Sciatic nerve (tissue), 2 donors: Measurements from ENCODE around the gene RNASE9. TPM values are rescaled to one million over a fixed set of nuclear protein-coding genes. Genes with fewer than 3 reads are reported as not detected.
"Not testable (repeated sequence)": the region's sequence is repeated elsewhere in the genome, so short reads cannot be mapped to it uniquely, and the experiment has no call there.

Source experiments
- ATAC-seq: fragments of 200-7000 bp; cut with Tn5 transposase; one replicate; pipeline ENCODE4 v1.9.1; 2020; ENCODE audit warnings: mild to moderate bottlenecking, moderate library complexity
- DNase-seq: peaks from one replicate; pipeline ENCODE4 v3.0.0-alpha.2; 2020; ENCODE audit warnings: low spot score
- intact Hi-C: fragments of 100-400 bp; cut with DNase I; formaldehyde crosslinking; loops from one replicate; pipeline ENCODE4 v1.14.2; 2022
- total RNA-seq: library from RNA; stranded (reverse); fragmentation: NEBNext Ultra II Directional; extraction: Animal tissue kit (Norgen Biotek cat#: 25700); gene quantifications from one replicate; pipeline ENCODE4 v1.2.1, GENCODE V29; 2021
- donor health status: DM: no; HTN: no; CAD: no.
- donor health status: DM: no; HTN: no; CAD: no.

Gene RNASE9
- not detected for total RNA-seq

GRCh38 chr14:20560961-20561360 is at the start of gene RNASE9:
Gene RNASE9, minus strand, starts transcription at chr14:20561047.
- ATAC-seq (no peak), DNase-seq (no peak)
- intact Hi-C loops, result no loop called here

GRCh38 chr14:20610002-20610765 is 49.3 kb upstream of the RNASE9 start:
- ATAC-seq (peak; percentile 74), DNase-seq (peak; percentile 89)
- intact Hi-C loops, result loop anchor here (5.0 kb wide), 1 partner anchor 77 kb away; the partner anchor contains the start of gene ANG

DNA sequence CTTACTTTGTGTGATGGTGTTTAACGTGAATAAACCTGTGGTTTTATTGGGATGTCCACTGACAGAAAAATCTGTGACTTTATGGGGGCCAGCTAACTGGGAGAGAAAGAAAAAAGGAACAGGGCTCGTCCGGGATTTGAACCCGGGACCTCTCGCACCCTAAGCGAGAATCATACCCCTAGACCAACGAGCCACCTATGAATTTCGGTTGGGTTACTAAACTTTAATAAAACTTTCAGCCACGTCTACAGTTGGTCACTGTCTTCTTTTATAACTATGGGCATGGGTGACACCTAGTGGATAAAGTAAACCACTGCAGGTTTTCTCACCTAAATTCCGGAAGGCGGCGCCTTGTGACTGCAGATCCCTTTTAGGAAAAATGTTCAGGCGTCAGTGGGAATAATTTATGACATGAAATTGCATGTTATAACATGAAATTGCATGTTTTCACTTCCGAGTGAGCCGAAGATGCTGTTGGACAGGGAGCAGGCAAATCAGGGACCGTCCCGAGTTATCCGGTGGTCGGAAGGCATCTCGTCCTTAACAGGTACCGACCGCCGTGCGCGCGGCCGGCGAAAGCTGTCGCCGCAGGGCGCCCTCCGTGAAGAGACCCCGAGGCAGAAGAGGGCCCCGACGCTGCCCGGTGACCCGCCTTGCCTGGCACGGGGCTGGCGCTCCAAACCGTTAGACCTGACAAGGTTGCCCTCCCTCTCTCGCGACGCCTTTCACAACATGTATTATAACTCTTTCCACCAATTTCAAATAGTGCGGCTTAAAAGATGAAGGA is 48.6 kb upstream of the RNASE9 start:
- peak; percentile 77 for DNase-seq
- intact Hi-C loops, result loop anchor here (5.0 to 10.0 kb wide), 2 partner anchors 78 to 285 kb away; partner anchors contain the start of gene ANG
- ATAC-seq, result peak; percentile 66

DNA sequence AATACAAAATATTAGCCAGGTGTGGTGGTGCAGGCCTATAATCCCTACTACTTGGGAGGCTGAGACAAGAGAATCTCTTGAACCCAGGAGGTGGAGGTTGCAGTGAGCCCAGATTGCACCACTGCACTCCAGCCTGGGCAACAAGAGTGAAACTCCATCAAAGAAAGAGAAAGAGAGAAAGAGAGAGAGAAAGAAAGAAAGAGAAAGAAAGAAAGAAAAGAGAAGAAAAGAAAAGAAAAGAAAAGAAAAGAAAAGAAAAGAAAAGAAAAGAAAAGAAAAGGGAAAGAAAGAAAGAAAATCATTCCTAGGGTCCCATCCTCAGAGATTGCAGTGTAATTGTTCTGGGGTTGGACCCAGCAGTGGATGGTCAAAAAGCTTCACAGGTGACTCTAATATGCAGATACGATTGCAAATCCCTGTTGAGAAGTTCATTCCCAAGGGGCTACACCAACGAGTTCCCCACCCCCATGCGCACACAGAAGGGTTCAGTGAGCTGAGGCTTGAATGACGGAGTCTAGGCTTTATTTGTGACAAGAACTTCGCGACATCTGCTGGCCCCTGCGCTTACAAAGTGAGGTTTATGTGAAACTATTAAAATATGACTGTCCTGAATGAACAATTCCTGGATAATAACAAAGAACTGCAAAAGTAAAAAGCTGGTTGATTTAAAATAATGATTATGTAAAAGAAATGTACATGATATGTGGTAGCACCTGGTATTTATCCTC is 47.7 kb upstream of the RNASE9 start:
- no peak for ATAC-seq
- no peak for DNase-seq
- intact Hi-C loops, result loop anchor here (10.0 kb wide), 1 partner anchor 284 kb away; no protein-coding TSS in a partner anchor

DNA sequence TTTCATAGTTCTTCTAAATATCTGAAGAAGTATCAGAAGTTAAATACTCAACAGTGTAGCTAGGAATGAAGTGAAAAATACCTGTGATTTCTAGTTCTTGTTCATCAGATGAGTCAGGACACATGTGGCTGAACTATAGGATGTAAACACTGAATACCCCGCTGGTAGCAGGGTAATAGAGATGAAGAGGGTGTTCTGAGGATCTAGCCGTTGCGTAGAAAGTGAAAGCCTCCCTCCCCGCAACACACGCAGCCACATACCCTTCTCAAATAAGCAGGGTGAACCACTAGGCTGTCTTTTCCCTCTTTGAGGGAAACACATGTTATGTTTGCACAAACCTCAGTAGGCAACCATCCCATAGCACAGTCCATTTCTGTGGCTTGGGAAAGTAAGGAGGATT is 46.8 kb upstream of the RNASE9 start:
- intact Hi-C loops, result loop anchor here (10.0 kb wide), 1 partner anchor 283 kb away; no protein-coding TSS in a partner anchor
- ATAC-seq, result no peak
- no peak for DNase-seq

- DNase-seq (no peak), ATAC-seq (no peak)
- intact Hi-C loops, result loop anchor here (10.0 kb wide), 1 partner anchor 282 kb away; no protein-coding TSS in a partner anchor
These were observed 46.0 kb upstream of the RNASE9 start for GRCh38 chr14:20606902-20607242.

DNA sequence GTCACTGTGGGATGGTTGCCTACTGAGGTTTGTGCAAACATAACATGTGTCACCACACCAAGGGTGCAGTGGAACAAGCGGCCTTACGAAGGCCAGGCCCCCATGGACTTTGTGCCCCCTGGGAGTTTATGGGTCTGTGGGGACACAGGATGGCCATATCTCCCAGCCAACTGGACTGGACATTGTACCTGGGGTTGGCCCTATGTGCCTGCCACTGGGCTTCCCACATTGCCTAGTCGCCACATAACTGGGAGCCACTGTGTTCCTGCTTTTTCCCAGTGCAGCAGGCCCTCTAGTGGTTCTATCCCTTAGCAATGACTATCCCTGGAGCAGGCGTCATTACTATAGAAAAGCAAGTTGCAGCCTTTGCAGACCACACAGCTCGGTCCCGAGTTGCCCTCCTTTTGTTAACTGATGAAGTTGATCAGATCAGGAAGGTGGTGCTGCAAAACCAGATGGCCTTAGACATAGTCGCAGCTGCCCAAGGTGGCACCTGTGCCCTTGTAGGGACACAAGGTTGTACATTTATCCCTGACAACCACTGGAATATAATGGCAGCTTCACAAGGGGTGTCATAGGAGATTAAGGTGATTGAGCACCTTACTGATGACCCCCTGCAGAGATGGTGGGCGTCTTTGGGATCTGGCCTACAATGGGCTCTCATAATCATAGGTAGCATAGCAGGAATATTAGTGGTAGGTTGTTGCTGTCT is 45.5 kb upstream of the RNASE9 start:
- ATAC-seq (no peak), DNase-seq (no peak)
- intact Hi-C loops, result loop anchor here (10.0 kb wide), 1 partner anchor 282 kb away; no protein-coding TSS in a partner anchor

- no peak for ATAC-seq
- no peak for DNase-seq
- intact Hi-C loops, result loop anchor here (10.0 kb wide), 1 partner anchor 279 kb away; no protein-coding TSS in a partner anchor
These were observed 43.2 kb upstream of the RNASE9 start for GRCh38 chr14:20603813-20604690.

DNA sequence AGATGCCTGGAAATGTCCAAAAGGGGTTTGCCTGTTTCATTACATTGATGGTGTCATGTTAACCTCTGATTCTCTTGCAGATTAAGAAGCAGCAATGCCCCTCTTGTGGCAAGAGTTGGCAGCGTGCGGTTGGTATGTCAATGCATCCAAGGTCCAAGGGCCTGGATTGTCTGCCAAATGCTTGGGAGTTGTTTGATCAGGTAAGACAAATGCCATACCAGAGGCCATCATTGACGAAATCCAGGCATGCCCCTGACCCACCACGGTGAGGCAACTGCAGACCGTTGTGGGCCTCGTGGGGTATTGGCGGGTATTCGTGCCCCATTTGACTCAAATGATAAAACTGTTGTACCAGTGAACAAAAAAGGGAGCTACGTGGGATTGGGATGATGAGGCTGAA is 41.7 kb upstream of the RNASE9 start:
- intact Hi-C loops, result loop anchor here (10.0 kb wide), 1 partner anchor 278 kb away; no protein-coding TSS in a partner anchor
- ATAC-seq (no peak), DNase-seq (no peak)

DNA sequence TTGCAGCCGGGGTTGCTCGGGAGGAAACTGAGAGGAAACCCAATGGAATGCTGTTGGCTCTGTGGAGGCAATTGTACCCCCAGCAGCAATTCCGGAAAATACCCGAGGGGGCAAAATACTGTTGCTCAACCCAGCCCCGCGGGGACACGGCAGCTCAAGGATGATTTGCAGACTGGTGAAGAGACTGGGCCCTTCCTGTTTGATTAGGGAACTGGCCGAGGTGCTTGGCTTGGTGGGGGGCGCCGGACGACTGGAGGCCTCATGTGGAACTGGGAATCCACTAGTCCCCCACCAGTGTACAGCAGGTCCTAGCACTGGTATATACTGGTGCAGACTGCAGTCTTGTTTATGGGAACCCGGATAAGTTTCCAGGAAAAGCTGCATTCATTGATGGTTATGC is 40.7 kb upstream of the RNASE9 start:
- no peak for DNase-seq
- intact Hi-C loops, result loop anchor here (10.0 kb wide), 1 partner anchor 277 kb away; no protein-coding TSS in a partner anchor
- no peak for ATAC-seq

DNA sequence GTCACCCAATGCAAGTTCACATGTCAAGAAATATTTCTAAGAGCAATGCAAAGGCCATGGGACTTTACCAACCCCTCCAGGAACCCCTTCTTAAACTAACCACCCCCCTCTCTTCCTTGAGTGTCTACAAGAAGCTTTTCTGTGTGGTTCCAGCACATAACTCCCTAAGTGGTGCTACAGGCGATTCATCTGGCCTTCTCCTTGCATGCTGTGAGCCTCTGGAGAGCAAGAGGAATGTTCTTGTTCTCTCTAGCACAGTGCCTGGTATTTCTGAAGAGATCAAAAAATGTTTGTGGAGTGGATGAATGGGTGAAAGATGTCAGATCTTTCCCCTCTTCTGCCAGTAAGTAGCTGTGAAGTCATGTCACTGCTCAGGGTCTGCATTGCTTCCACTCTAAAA is 36.3 kb upstream of the RNASE9 start:
- DNase-seq (no peak), ATAC-seq (no peak)
- intact Hi-C loops, result no loop called here

GRCh38 chr14:20595726-20596125 is 34.9 kb upstream of the RNASE9 start:
- intact Hi-C loops, ATAC-seq, DNase-seq: not testable (repeated sequence)

DNA sequence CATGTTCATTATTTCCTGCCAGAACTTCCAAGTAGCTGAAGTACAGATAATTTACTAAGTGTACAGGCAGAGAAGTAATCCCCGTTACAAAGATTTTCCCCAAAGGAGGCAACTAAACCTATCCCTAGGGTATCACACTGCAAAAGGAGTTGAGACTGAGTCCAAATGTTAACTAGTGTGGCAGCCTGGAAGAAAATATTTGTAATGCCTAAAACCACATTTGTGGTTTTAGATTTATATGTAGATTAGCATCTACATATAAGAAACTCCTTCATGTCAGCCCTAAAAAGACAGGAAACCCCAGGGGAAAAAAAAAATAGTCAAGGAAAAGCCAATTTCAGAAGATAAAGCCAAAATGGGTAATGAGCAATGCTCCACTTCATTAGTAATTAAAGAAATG is 31.7 kb upstream of the RNASE9 start:
- intact Hi-C loops, result no loop called here
- DNase-seq, result no peak
- ATAC-seq, result no peak

DNA sequence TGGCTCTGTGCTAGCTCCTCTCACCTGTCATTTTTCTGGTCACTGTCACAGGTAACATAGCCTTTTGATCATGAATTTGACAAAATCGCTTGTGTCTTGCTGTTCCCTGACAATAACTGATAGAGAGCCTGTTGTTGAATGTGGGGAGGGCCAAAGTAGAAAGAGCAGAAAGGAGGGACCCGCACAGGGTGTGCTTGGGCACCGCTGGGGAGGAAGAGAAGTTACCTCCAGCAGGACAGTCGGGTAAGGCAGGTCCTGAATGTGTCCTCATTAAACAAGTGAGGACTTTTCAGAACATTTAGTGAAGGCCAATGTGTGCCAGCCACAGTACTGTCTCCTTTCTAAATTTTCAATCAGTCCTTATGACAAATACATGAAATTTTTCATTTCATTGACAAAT is 30.4 kb upstream of the RNASE9 start, which contains the start of gene RNASE12:
TSS of gene RNASE12 (minus strand) at position 142 of the 400 bp plus-strand sequence. CDS start 653 bp downstream, outside the sequence.
- intact Hi-C loops, result no loop called here
- ATAC-seq (no peak), DNase-seq (no peak)

DNA sequence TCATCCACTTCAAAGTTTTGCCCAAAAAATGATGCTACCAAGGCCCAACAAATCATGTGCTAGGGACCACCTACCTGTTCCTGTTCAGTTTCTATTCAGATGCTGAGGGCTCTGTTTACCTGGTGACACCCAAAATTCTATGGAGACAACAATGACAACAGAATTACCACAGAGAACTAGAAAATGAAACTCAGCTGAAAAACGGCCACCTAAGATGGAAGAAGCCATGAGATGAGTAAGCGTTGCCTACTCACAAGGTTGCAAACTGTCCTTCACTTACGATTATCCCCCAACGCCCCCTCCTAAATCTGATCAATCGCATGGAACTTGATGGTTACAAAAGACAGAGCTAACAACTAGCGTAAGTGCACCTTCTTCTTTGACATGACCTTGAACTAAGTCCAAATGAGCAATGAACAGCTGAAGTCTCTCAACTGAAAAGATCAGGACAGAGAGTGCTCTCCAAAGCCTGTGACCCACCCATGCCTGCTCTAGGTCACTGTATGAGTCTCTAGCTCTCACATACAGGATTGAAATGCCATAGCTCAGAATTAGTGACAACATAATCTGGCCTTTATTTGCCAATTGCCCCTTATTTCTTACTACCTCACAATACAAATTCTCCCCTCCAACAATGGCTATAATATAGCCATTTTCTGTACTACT is 26.8 kb upstream of the RNASE9 start, which contains the start of gene RNASE11:
TSS of gene RNASE11 (minus strand) at position 513 of the 666 bp plus-strand sequence.
- intact Hi-C loops, result no loop called here
- ATAC-seq, result no peak

GRCh38 chr14:20583908-20584307 is 23.1 kb upstream of the RNASE9 start:
- DNase-seq (no peak), ATAC-seq (no peak)
- intact Hi-C loops, result no loop called here

More for the DNA sequence above, 26.8 kb upstream of the RNASE9 start, which contains the start of gene RNASE11:
- no peak for DNase-seq

- ATAC-seq (no peak), DNase-seq (no peak)
- intact Hi-C loops, result no loop called here
These were observed 22.3 kb upstream of the RNASE9 start for GRCh38 chr14:20583142-20583541.
